Central memory CD4-positive, alpha-beta T cell (primary cell): ENCODE measurements around the gene MIPEP.

Source experiments
- DNase-seq: peaks from one replicate; pipeline ENCODE4 v3.0.0; 2022

Gene MIPEP

GRCh38 chr13:23805821-23806220 is 83.4 kb downstream of the MIPEP start:
- DNase-seq, result no peak

GRCh38 chr13:23805122-23805521 is 84.1 kb downstream of the MIPEP start:
- no peak for DNase-seq

GRCh38 chr13:23804166-23804565 is 85.0 kb downstream of the MIPEP start:
- DNase-seq, result no peak

- no peak for DNase-seq
Observed at GRCh38 chr13:23801141-23801540, 88.1 kb downstream of the MIPEP start.

GRCh38 chr13:23799945-23800344 is 89.3 kb downstream of the MIPEP start:
- peak; percentile 20 for DNase-seq

- DNase-seq, result no peak
Observed at GRCh38 chr13:23797276-23797903, 91.8 kb downstream of the MIPEP start.

GRCh38 chr13:23796551-23796950 is 92.6 kb downstream of the MIPEP start:
- DNase-seq, result no peak

GRCh38 chr13:23794267-23795161 is 94.7 kb downstream of the MIPEP start:
- DNase-seq, result no peak

- DNase-seq, result no peak
Observed at GRCh38 chr13:23793711-23794110, 95.5 kb downstream of the MIPEP start.

- no peak for DNase-seq
Observed at GRCh38 chr13:23792680-23793079, 96.5 kb downstream of the MIPEP start.

GRCh38 chr13:23790577-23791170 is 98.5 kb downstream of the MIPEP start:
- DNase-seq, result no peak

- no peak for DNase-seq
Observed at GRCh38 chr13:23789576-23790346, 99.4 kb downstream of the MIPEP start.

- no peak for DNase-seq
Observed at GRCh38 chr13:23788459-23788858, 100.7 kb downstream of the MIPEP start.

GRCh38 chr13:23787464-23787863 is 101.7 kb downstream of the MIPEP start:
- no peak for DNase-seq

GRCh38 chr13:23786607-23787006 is 102.6 kb downstream of the MIPEP start:
- no peak for DNase-seq

- no peak for DNase-seq
Observed at GRCh38 chr13:23778879-23779278, 110.3 kb downstream of the MIPEP start.

GRCh38 chr13:23778002-23778652 is 111.1 kb downstream of the MIPEP start:
- DNase-seq, result no peak

- no peak for DNase-seq
Observed at GRCh38 chr13:23777575-23777870, 111.7 kb downstream of the MIPEP start.

GRCh38 chr13:23776698-23777574 is 112.3 kb downstream of the MIPEP start:
- no peak for DNase-seq

- no peak for DNase-seq
Observed at GRCh38 chr13:23772717-23773116, 116.5 kb downstream of the MIPEP start.

GRCh38 chr13:23771956-23772355 is 117.2 kb downstream of the MIPEP start:
- DNase-seq, result no peak

GRCh38 chr13:23771552-23771951 is 117.6 kb downstream of the MIPEP start:
- DNase-seq, result no peak
